NCI-H524 (cell line): ENCODE results near the gene LRMDA.
A peak's percentile ranks its signal among the peaks of the same experiment; 100 is the strongest.
"Not testable (repeated sequence)": the region's sequence is repeated elsewhere in the genome, so short reads cannot be mapped to it uniquely, and the experiment has no call there.

Source experiments
- DNase-seq, 2 experiments: peaks; one replicate each; lab custom pipeline; 2025; lab: John Stamatoyannopoulos, UW

The LRMDA gene

GRCh38 chr10:76050291-76050625, 618.8 kb downstream of the LRMDA start:
- DNase-seq: no peak

GRCh38 chr10:76051007-76051936, 619.8 kb downstream of the LRMDA start:
- DNase-seq: no peak

- DNase-seq: no peak
Measured at GRCh38 chr10:76052682-76053503, 621.5 kb downstream of the LRMDA start.

GRCh38 chr10:76055466-76055865, 624.0 kb downstream of the LRMDA start:
- no peak for DNase-seq

GRCh38 chr10:76055963-76056362, 624.5 kb downstream of the LRMDA start:
- no peak for DNase-seq

GRCh38 chr10:76060993-76061392, 629.6 kb downstream of the LRMDA start:
- DNase-seq: not testable (repeated sequence)

- no peak for DNase-seq
Measured at GRCh38 chr10:76066457-76066856, 635.0 kb downstream of the LRMDA start.

- DNase-seq: no peak
Measured at GRCh38 chr10:76067447-76067846, 636.0 kb downstream of the LRMDA start.

- DNase-seq: no peak
Measured at GRCh38 chr10:76068856-76069255, 637.4 kb downstream of the LRMDA start.

GRCh38 chr10:76070916-76071315, 639.5 kb downstream of the LRMDA start:
- DNase-seq: no peak

- no peak for DNase-seq
Measured at GRCh38 chr10:76071653-76072365, 640.4 kb downstream of the LRMDA start.

- no peak for DNase-seq
Measured at GRCh38 chr10:76072384-76072783, 641.0 kb downstream of the LRMDA start.

- DNase-seq: no peak
Measured at GRCh38 chr10:76073524-76073923, 642.1 kb downstream of the LRMDA start.

- no peak for DNase-seq
Measured at GRCh38 chr10:76074659-76075058, 643.2 kb downstream of the LRMDA start.

GRCh38 chr10:76080451-76080850, 649.0 kb downstream of the LRMDA start:
- no peak for DNase-seq

- DNase-seq: no peak
Measured at GRCh38 chr10:76080991-76081390, 649.6 kb downstream of the LRMDA start.

- no peak for DNase-seq
Measured at GRCh38 chr10:76082232-76082631, 650.8 kb downstream of the LRMDA start.

- DNase-seq: no peak
Measured at GRCh38 chr10:76082956-76083355, 651.5 kb downstream of the LRMDA start.

GRCh38 chr10:76085002-76085816, 653.8 kb downstream of the LRMDA start:
- no peak for DNase-seq

- DNase-seq: peak; percentile 3 to 38
Measured at GRCh38 chr10:76085817-76086167, 654.4 kb downstream of the LRMDA start.

GRCh38 chr10:76086170-76086760, 654.8 kb downstream of the LRMDA start:
- no peak for DNase-seq
